Breast epithelium (tissue), 4 donors: ENCODE measurements around the gene LEP. TPM values are rescaled to one million over a fixed set of nuclear protein-coding genes. Genes with fewer than 3 reads are reported as not detected.

Experiments used
- DNase-seq, 2 donors: peaks; one replicate each; pipeline ENCODE4 v3.0.0-alpha.2; 2019; ENCODE audit warnings: low spot score in 2 of 2
- H3K27ac ChIP-seq, 2 donors: fragments of 200-600 bp; sonication (generic) in 1 of 2; one replicate each; pipeline ENCODE4 v1.5.1; 2016 to 2019; ENCODE audit warnings: mild to moderate bottlenecking in 1 of 2
- H3K27me3 ChIP-seq, 2 donors: fragments of 200-600 bp; sonication (generic) in 1 of 2; one replicate each; pipeline versions ENCODE4 v1.5.1 to v1.6.0; 2017 to 2019; ENCODE audit warnings: control low read depth in 1 of 2, mild to moderate bottlenecking in 1 of 2
- H3K36me3 ChIP-seq: fragments of 200-600 bp; one replicate; pipeline ENCODE4 v1.5.1; 2019
- H3K4me1 ChIP-seq, 2 donors: fragments of 200-600 bp; sonication (generic); one replicate each; pipeline ENCODE4 v1.5.1; 2016 to 2019; ENCODE audit warnings: control low read depth in 1 of 2
- H3K4me3 ChIP-seq, 3 donors: fragments of 200-600 bp; sonication (generic); 1 replicate in 2 of 3; 2 replicates in 1 of 3; pipeline ENCODE4 v1.5.1; 2016 to 2019; ENCODE audit warnings: mild to moderate bottlenecking in 3 of 3, moderate library complexity in 2 of 3
- H3K9me3 ChIP-seq, 2 donors: fragments of 200-600 bp; sonication (generic) in 1 of 2; one replicate each; pipeline ENCODE4 v1.5.1; 2016 to 2019; ENCODE audit warnings: control low read depth in 1 of 2
- POLR2A ChIP-seq: fragments of 450-650 bp; IDR thresholded peaks from one replicate; pipeline ENCODE4 v1.6.1; 2016; ENCODE audit warnings: antibody characterized with exemption, mild to moderate bottlenecking, moderate library complexity
- POLR2AphosphoS5 ChIP-seq, 3 donors: sonication (generic); formaldehyde crosslinking; IDR thresholded peaks; one replicate each; pipeline ENCODE4 v1.6.1; 2017; ENCODE audit warnings: antibody characterized with exemption in 3 of 3
- intact Hi-C: fragments of 100-400 bp; cut with DNase I; formaldehyde crosslinking; loops from one replicate; pipeline ENCODE4 v1.15.1; 2023; ENCODE audit warnings: low total_unique reads
- total RNA-seq, 3 donors: library from RNA; depleted of rRNA; stranded (reverse); fragments of >200 nt; gene quantifications; one replicate each; pipeline ENCODE4 v1.1.0, GENCODE V29; 2016
- TF ChIP-seq, protein P1 (sequence below), 3 donors: fragments of 450-650 bp; IDR thresholded peaks; one replicate each; pipeline ENCODE4 v1.5.1; 2016 to 2017; ENCODE audit warnings: antibody characterized with exemption in 3 of 3, mild to moderate bottlenecking in 3 of 3, moderate library complexity in 3 of 3

The LEP gene
- total RNA-seq, 3 donors from 2014 or later: 41.6 to 498 (median 48.2) TPM

DNA sequence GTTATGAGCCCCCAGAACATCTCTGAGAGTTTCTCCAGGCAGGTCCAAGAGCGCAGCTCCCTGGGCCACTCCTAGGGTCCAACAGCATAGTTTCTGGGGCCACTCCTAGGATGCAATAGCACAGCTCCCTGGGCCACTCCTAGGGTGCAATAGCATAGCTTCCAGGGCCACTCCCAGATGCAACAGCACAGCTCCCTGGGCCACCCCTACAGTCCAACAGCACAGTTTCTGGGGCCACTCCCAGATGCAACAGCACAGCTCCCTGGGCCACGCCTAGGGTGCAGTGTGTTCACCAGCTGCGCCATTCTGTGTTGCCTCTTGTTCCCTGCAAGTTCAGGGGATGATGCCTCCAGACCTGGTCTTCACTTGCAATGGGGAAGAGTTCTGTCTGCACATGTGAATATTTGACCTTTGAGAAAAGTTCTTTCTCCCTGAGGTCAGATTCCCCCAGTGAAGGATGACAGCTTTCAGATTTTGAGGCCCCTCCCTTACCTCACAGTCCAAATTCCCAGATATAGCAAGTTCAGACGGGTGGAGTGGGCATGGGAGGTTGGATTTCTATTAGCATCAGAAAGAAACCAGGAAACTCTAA is 43.0 kb upstream of the LEP start:
- Histone ChIP-seq H3K4me3 (no peak overlapping the region), H3K27me3 (peaks cover 0 to 24% of the 10 kb centered on the region in 2 donors), H3K4me1 (no peaks in the 10 kb centered on the region), H3K36me3 (no peaks in the 10 kb centered on the region), H3K9me3 (peaks cover 4 to 16% of the 10 kb centered on the region in 2 donors), H3K27ac (no peak overlapping the region)
- TF ChIP-seq, protein P1, sequence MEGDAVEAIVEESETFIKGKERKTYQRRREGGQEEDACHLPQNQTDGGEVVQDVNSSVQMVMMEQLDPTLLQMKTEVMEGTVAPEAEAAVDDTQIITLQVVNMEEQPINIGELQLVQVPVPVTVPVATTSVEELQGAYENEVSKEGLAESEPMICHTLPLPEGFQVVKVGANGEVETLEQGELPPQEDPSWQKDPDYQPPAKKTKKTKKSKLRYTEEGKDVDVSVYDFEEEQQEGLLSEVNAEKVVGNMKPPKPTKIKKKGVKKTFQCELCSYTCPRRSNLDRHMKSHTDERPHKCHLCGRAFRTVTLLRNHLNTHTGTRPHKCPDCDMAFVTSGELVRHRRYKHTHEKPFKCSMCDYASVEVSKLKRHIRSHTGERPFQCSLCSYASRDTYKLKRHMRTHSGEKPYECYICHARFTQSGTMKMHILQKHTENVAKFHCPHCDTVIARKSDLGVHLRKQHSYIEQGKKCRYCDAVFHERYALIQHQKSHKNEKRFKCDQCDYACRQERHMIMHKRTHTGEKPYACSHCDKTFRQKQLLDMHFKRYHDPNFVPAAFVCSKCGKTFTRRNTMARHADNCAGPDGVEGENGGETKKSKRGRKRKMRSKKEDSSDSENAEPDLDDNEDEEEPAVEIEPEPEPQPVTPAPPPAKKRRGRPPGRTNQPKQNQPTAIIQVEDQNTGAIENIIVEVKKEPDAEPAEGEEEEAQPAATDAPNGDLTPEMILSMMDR (IDR thresholded peaks at IDR 0.05): no peak
- no peak for TF ChIP-seq POLR2A
- TF ChIP-seq POLR2AphosphoS5 (IDR thresholded peaks at IDR 0.05): no peak
- intact Hi-C loops: no loop called here
- peak in 1 of 2 donors; percentile 37 for DNase-seq

DNA sequence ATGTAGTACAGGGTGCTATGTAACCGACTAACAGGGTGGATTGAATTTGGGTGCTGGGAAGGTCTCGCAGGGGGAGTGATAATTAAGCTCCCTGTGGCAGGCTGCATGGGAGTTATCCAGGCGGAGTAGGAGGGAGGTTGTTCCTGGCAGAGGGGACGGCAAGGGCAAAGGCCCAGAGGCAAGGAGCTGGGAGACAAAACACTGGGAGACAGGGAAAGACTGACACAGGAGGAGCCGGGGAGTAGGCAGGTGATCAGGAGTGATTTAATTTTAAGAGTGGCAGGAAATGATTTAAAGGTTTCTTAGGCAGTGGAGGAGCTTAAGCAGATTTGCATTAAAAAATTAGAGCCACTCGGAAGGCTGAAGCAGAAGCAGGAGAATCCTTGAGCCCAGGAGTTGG is 40.7 kb upstream of the LEP start:
- Histone ChIP-seq H3K27me3 (peaks cover 0 to 24% of the 10 kb centered on the region in 2 donors), H3K4me3 (no peak overlapping the region), H3K27ac (no peak overlapping the region), H3K4me1 (no peaks in the 10 kb centered on the region), H3K9me3 (peaks cover 0 to 2% of the 10 kb centered on the region in 2 donors), H3K36me3 (no peaks in the 10 kb centered on the region)
- TF ChIP-seq POLR2A (no peak), POLR2AphosphoS5 (IDR thresholded peaks at IDR 0.05) (no peak)
- TF ChIP-seq, protein P1 (IDR thresholded peaks at IDR 0.05): no peak
- peak in 1 of 2 donors; percentile 17 for DNase-seq
- intact Hi-C loops: no loop called here

DNA sequence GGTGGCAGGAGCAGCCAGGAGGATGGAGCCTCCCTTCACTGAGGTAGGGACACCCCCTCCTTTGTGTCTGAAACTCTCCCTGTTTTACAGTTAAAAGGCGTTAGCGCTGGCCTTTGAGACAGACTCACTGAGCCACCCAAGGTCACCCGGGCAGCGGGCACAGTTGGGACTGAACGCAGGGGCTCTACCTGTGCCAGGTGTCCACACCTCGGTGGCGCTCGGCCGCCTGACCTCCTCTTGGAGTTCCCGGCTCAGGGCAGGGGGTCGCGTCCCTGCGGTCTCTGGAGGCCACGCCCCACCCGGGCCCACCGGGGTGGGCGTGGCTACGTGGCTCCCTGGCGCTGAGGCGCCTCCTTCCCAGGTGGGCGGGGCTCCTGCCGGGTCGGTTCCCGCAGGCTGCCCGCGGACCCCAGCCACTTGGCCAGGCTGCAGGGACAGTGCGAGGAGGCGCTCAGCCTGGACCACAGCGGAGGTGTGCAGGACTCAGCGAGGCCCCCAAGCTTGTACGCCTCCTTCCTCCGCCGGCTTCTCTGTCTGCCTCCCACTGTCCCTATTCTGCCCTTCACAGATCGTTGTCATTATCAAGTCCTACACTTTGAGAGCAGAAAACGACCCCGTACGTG is 39.9 kb upstream of the LEP start:
- Histone ChIP-seq H3K4me1 (no peaks in the 10 kb centered on the region), H3K4me3 (peak overlapping the region in 1 of 3 donors; percentile 6), H3K27me3 (peaks cover 0 to 24% of the 10 kb centered on the region in 2 donors), H3K27ac (no peak overlapping the region), H3K9me3 (no peaks in the 10 kb centered on the region), H3K36me3 (no peaks in the 10 kb centered on the region)
- DNase-seq: no peak
- intact Hi-C loops: no loop called here
- TF ChIP-seq, protein P1 (IDR thresholded peaks at IDR 0.05): no peak
- no peak for TF ChIP-seq POLR2AphosphoS5 (IDR thresholded peaks at IDR 0.05)
- no peak for TF ChIP-seq POLR2A

DNA sequence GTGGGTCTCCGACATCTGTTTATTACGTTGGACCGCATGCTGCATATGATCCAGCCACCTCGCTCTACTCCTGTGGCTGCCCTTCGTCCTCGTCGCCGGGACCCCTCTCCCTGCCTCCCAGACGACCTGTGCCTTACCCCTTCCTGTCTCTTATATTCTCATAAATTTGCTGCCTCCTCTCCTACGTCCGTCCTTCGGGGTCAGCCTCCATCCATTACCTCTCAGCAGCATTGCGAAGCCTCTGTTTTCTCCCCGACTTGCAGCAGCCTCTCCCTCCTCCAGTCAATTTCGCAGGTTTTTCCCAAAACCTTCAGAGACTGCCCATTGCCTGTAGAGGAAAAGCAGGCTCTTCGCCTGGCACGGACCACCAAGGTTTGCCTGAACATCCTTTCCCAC is 39.4 kb upstream of the LEP start:
- Histone ChIP-seq H3K27me3 (peaks cover 0 to 28% of the 10 kb centered on the region in 2 donors), H3K4me3 (no peak overlapping the region)
- intact Hi-C loops: no loop called here

More for the DNA sequence above, 39.4 kb upstream of the LEP start:
- H3K9me3 ChIP-seq: no peaks in the 10 kb centered on the region
- no peak for DNase-seq
- H3K4me1 ChIP-seq: no peaks in the 10 kb centered on the region
- TF ChIP-seq POLR2AphosphoS5 (IDR thresholded peaks at IDR 0.05): no peak
- no peak for TF ChIP-seq POLR2A
- TF ChIP-seq, protein P1 (IDR thresholded peaks at IDR 0.05): no peak
- no peak overlapping the region for H3K27ac ChIP-seq
- no peaks in the 10 kb centered on the region for H3K36me3 ChIP-seq
